H1 (cell line): ENCODE data around the gene TELO2. TPM values are rescaled to one million over a fixed set of nuclear protein-coding genes. Genes with fewer than 3 reads are reported as not detected.

ENCODE experiments used
- CTCF ChIA-PET: fragments of 300-600 bp; sonication (Branson Sonifier 250); formaldehyde crosslinking; loops from one replicate; lab custom pipeline; 2021; ENCODE audit not compliant: partially characterized antibody; lab: Charles Lee
- POLR2A ChIA-PET: fragments of 300-600 bp; sonication (Branson Sonifier 250); formaldehyde crosslinking; loops from one replicate; lab custom pipeline; 2021; ENCODE audit warnings: inconsistent platforms; ENCODE audit not compliant: partially characterized antibody; lab: Charles Lee
- DNase-seq, 2 experiments: peaks; one replicate each; pipeline versions ENCODE4 v3.0.0 to v3.0.0-alpha.2; 2010 to 2022; ENCODE audit warnings: low spot score in 2 of 2, low read depth in 1 of 2, mixed read lengths in 1 of 2
- FAIRE-seq: peaks from 2 replicates; lab custom pipeline; 2011; peaks lifted over from hg19 to GRCh38; lab: Jason Lieb, UNC
- H2AFZ ChIP-seq: 2 replicates; pipeline ENCODE4 v1.8.1; 2012; ENCODE audit warnings: low read length, inconsistent platforms
- H2AK5ac ChIP-seq: 2 replicates; pipeline ENCODE4 v1.6.1; 2013; ENCODE audit warnings: low read depth, low read length
- H2BK120ac ChIP-seq: replicated peaks from 2 replicates; pipeline ENCODE3; 2013; ENCODE audit warnings: low read depth, low read length, inconsistent platforms
- H2BK12ac ChIP-seq: 2 replicates; pipeline ENCODE4 v1.6.1; 2013; ENCODE audit warnings: low read depth, low read length
- H2BK15ac ChIP-seq: 2 replicates; pipeline ENCODE4 v1.6.1; 2013; ENCODE audit warnings: low read length
- H2BK20ac ChIP-seq: 2 replicates; pipeline ENCODE4 v1.6.1; 2013; ENCODE audit warnings: low read length
- H2BK5ac ChIP-seq: 2 replicates; pipeline ENCODE4 v1.6.1; 2013; ENCODE audit warnings: low read depth, low read length
- H3K14ac ChIP-seq: 2 replicates; pipeline ENCODE4 v1.6.1; 2013; ENCODE audit warnings: inconsistent platforms; ENCODE audit not compliant: insufficient read length
- H3K18ac ChIP-seq: 2 replicates; pipeline ENCODE4 v1.6.1; 2013; ENCODE audit warnings: low read length; ENCODE audit errors: extremely low read depth
- H3K23ac ChIP-seq: 2 replicates; pipeline ENCODE4 v1.6.1; 2013; ENCODE audit warnings: inconsistent platforms; ENCODE audit not compliant: insufficient read length
- H3K23me2 ChIP-seq: 2 replicates; pipeline ENCODE4 v1.6.1; 2013; ENCODE audit warnings: low read depth, low read length
- H3K27ac ChIP-seq: 2 replicates; pipeline ENCODE4 v1.6.1; 2011; ENCODE audit warnings: low read depth, low read length, inconsistent platforms
- H3K27me3 ChIP-seq, 4 experiments: replicated peaks in 1 of 4; 1 replicate in 1 of 4; 2 replicates in 3 of 4; pipeline versions ENCODE4 v1.6.1 to v1.8.1; 2011 to 2013; ENCODE audit warnings: low read length in 3 of 4, mild to moderate bottlenecking in 3 of 4, inconsistent platforms in 2 of 4, mixed read lengths in 2 of 4, moderate library complexity in 1 of 4; ENCODE audit not compliant: control insufficient read depth in 3 of 4, insufficient read depth in 3 of 4; ENCODE audit errors: extremely low read depth in 1 of 4
- H3K36me3 ChIP-seq, 4 experiments: 2 replicates each; pipeline versions ENCODE4 v1.6.1 to v1.8.1; 2011 to 2013; ENCODE audit warnings: mild to moderate bottlenecking in 4 of 4, low read length in 3 of 4, moderate library complexity in 2 of 4, control low read depth in 1 of 4, inconsistent platforms in 1 of 4; ENCODE audit not compliant: insufficient read depth in 4 of 4, control insufficient read depth in 2 of 4
- H3K4ac ChIP-seq: replicated peaks from 2 replicates; pipeline ENCODE3; 2013; ENCODE audit warnings: low read length, low read depth, mixed read lengths, inconsistent platforms; ENCODE audit not compliant: insufficient read length
- H3K4me1 ChIP-seq, 4 experiments: replicated peaks in 1 of 4; 1 replicate in 1 of 4; 2 replicates in 3 of 4; pipeline versions ENCODE4 v1.6.1 to v1.8.1; 2011 to 2013; ENCODE audit warnings: low read length in 3 of 4, inconsistent platforms in 2 of 4, mixed read lengths in 1 of 4; ENCODE audit not compliant: insufficient read depth in 4 of 4, control insufficient read depth in 3 of 4
- H3K4me2 ChIP-seq, 2 experiments: 2 replicates each; pipeline versions ENCODE4 v1.6.1 to v1.8.1; 2011 to 2013; ENCODE audit warnings: low read depth in 2 of 2, low read length in 2 of 2, control low read depth in 1 of 2, inconsistent platforms in 1 of 2, mild to moderate bottlenecking in 1 of 2; ENCODE audit not compliant: insufficient read depth in 1 of 2
- H3K4me3 ChIP-seq, 4 experiments: fragments of 200-600, 300-600 bp in 1 of 4; sonication (generic), shearing (Covaris generic), sonication (Bioruptor Twin) in 1 of 4; 2 replicates each; pipeline versions ENCODE4 v1.5.1 to v1.8.1; 2011 to 2016; ENCODE audit warnings: low read length in 4 of 4, low read depth in 3 of 4, control low read depth in 2 of 4, inconsistent platforms in 2 of 4, mild to moderate bottlenecking in 2 of 4, mixed read lengths in 1 of 4, moderate library complexity in 1 of 4; ENCODE audit not compliant: insufficient read depth in 2 of 4; ENCODE audit errors: extremely low read depth in 1 of 4
- H3K56ac ChIP-seq: replicated peaks from 2 replicates; pipeline ENCODE3; 2013; ENCODE audit warnings: low read depth, mild to moderate bottlenecking, mixed read lengths, low read length, inconsistent platforms; ENCODE audit not compliant: insufficient read length
- H3K79me1 ChIP-seq: 2 replicates; pipeline ENCODE4 v1.6.1; 2013; ENCODE audit warnings: low read depth, low read length, control low read depth
- H3K79me2 ChIP-seq, 2 experiments: 2 replicates each; pipeline versions ENCODE4 v1.6.1 to v1.8.1; 2012 to 2013; ENCODE audit warnings: low read length in 2 of 2, mild to moderate bottlenecking in 2 of 2, inconsistent platforms in 1 of 2; ENCODE audit not compliant: insufficient read depth in 2 of 2, control insufficient read depth in 1 of 2
- H3K9ac ChIP-seq, 4 experiments: replicated peaks in 1 of 4; 1 replicate in 1 of 4; 2 replicates in 3 of 4; pipeline versions ENCODE4 v1.6.1 to v1.8.1; 2011 to 2013; ENCODE audit warnings: low read depth in 3 of 4, low read length in 3 of 4, control low read depth in 2 of 4, mild to moderate bottlenecking in 2 of 4, moderate library complexity in 2 of 4, inconsistent platforms in 1 of 4; ENCODE audit errors: extremely low read depth in 1 of 4
- H3K9me3 ChIP-seq, 2 experiments: 2 replicates each; pipeline versions ENCODE4 v1.6.1 to v1.8.1; 2012 to 2013; ENCODE audit warnings: mild to moderate bottlenecking in 2 of 2, moderate library complexity in 2 of 2, control low read depth in 1 of 2, inconsistent platforms in 1 of 2, low read depth in 1 of 2, low read length in 1 of 2, mixed read lengths in 1 of 2; ENCODE audit not compliant: insufficient read depth in 2 of 2
- H4K20me1 ChIP-seq, 2 experiments: replicated peaks in 1 of 2; 2 replicates each; pipeline versions ENCODE3 to v1.8.1; 2011 to 2013; ENCODE audit warnings: inconsistent platforms in 2 of 2, low read length in 2 of 2, mild to moderate bottlenecking in 1 of 2; ENCODE audit not compliant: insufficient read depth in 2 of 2, control insufficient read depth in 1 of 2
- H4K5ac ChIP-seq: 2 replicates; pipeline ENCODE4 v1.6.1; 2013; ENCODE audit warnings: low read length, low read depth, mixed read lengths, inconsistent platforms; ENCODE audit not compliant: insufficient read length
- H4K8ac ChIP-seq: 2 replicates; pipeline ENCODE4 v1.8.0; 2013; ENCODE audit warnings: mild to moderate bottlenecking, moderate library complexity, low read length, inconsistent platforms; ENCODE audit not compliant: insufficient read depth; ENCODE audit errors: extremely low read depth
- H4K91ac ChIP-seq: replicated peaks from 2 replicates; pipeline ENCODE3; 2013; ENCODE audit warnings: low read length, mixed read lengths, inconsistent platforms; ENCODE audit not compliant: insufficient read length
- ASH2L ChIP-seq: fragments of 200-600, 300-600 bp; sonication (generic); IDR thresholded peaks from one replicate; pipeline ENCODE4 v1.7.1; 2017; ENCODE audit warnings: low read length
- ATF2 ChIP-seq: IDR thresholded peaks from 2 replicates; pipeline ENCODE4 v1.6.1; 2012; ENCODE audit warnings: low read length, inconsistent platforms
- GABPA ChIP-seq: IDR thresholded peaks from 2 replicates; pipeline ENCODE4 v1.6.1; 2011; ENCODE audit warnings: mild to moderate bottlenecking, low read length, moderate library complexity, borderline replicate concordance; ENCODE audit not compliant: insufficient read depth
- GTF2F1 ChIP-seq: IDR thresholded peaks from 2 replicates; pipeline ENCODE4 v1.6.1; 2012; ENCODE audit warnings: low read depth, low read length, improper control_type of control experiment, borderline replicate concordance
- POLR2AphosphoS5 ChIP-seq: IDR thresholded peaks from 2 replicates; pipeline ENCODE4 v1.6.1; 2011; ENCODE audit warnings: low read depth, low read length
- RNF2 ChIP-seq: fragments of 200-900, 300-1000 bp; sonication (generic); IDR thresholded peaks from 2 replicates; pipeline ENCODE4 v1.7.1; 2016; ENCODE audit warnings: borderline replicate concordance, low read depth, mild to moderate bottlenecking, antibody characterized with exemption, low read length; ENCODE audit not compliant: poor library complexity, severe bottlenecking; ENCODE audit errors: missing control alignments
- USF2 ChIP-seq: IDR thresholded peaks from 2 replicates; pipeline ENCODE4 v1.6.1; 2011; ENCODE audit warnings: low read length, improper control_type of control experiment
- YY1 ChIP-seq: IDR thresholded peaks from 2 replicates; pipeline ENCODE4 v1.6.1; 2011; ENCODE audit warnings: low read depth, mild to moderate bottlenecking, low read length
- WGBS, 2 experiments: shearing (Covaris generic) in 1 of 2; methylation state at CpG; one replicate each; pipeline versions ENCODE4 v1.1.6 to v1.1.7; 2013 to 2015; ENCODE audit warnings: low lambda C conversion rate in 2 of 2, mixed read lengths in 2 of 2, inconsistent platforms in 1 of 2, low coverage in 1 of 2, missing lambda C conversion rate in 1 of 2; ENCODE audit not compliant: insufficient replicate concordance in 2 of 2, insufficient coverage in 1 of 2, insufficient read length in 1 of 2; ENCODE audit errors: extremely low coverage in 1 of 2, missing lambda C conversion rate in 1 of 2; 5-methylcytosine and 5-hydroxymethylcytosine counted together
- polyA plus RNA-seq, 7 experiments: library from polyadenylated mRNA; depleted of rRNA in 3 of 7; stranded (reverse) in 5 of 7; unstranded in 2 of 7; fragments of >200 nt in 5 of 7; fragments of 200-250 nt in 2 of 7; gene quantifications; 1 replicate in 5 of 7; 2 replicates in 1 of 7; 4 replicates in 1 of 7; pipeline versions ENCODE4 v1.2.1 to v1.2.3, GENCODE V29; 2011 to 2013; ENCODE audit warnings: missing spikeins in 2 of 7, mixed read lengths in 2 of 7
- total RNA-seq: library from RNA; stranded (reverse); fragmentation: NEBNext Ultra II Directional; extraction: Animal tissue kit (Norgen Biotek cat#: 25700); gene quantifications from 2 replicates; pipeline ENCODE4 v1.2.1, GENCODE V29; 2021

TELO2 gene
- total and polyA plus RNA-seq, 2 of the 8 experiments (the other 6 are each of a cell fraction or from before 2014, with no cell fraction given): 39.3 to 64.8 TPM

- H3K27me3 ChIP-seq: no peaks in the 10 kb centered on the region
- no peak overlapping the region for H3K4me2 ChIP-seq
- peaks cover 0 to 30% (median 6%) of the 10 kb centered on the region in 4 experiments; a peak in 6 of 8 replicates for H3K36me3 ChIP-seq
- no peak overlapping the region for H3K56ac ChIP-seq
- H3K14ac ChIP-seq: no peak overlapping the region
- H3K9ac ChIP-seq: no peak overlapping the region
- DNase-seq: no peak
- no peak overlapping the region for H2AFZ ChIP-seq
- FAIRE-seq: no peak
- no peak overlapping the region for H4K5ac ChIP-seq
- WGBS, 2 experiments: 95% methylated on average over 29 of the region's 30 CpGs; no CpG with 5 or more reads in 1 of the 2 experiments
- H2BK120ac ChIP-seq: no peak overlapping the region
- ChIA-PET CTCF (no interaction called here), POLR2A (interaction anchor here (1.1 to 2.2 kb wide), 3 partner anchors 9 to 67 kb away, joined by 3 to 6 read pairs (median 3); no protein-coding TSS in a partner anchor)
- no peaks in the 10 kb centered on the region for H3K23me2 ChIP-seq
- H3K79me1 ChIP-seq: no peaks in the 10 kb centered on the region; the same call in none of the 2 replicates
- no peak overlapping the region for H3K4ac ChIP-seq
- no peak overlapping the region for H3K4me3 ChIP-seq
- H3K9me3 ChIP-seq: no peaks in the 10 kb centered on the region
- peaks cover 0 to 8% of the 10 kb centered on the region in 2 experiments for H4K20me1 ChIP-seq
- H2AK5ac ChIP-seq: no peak overlapping the region
- H2BK20ac ChIP-seq: no peak overlapping the region
- no peak overlapping the region for H4K8ac ChIP-seq
- H2BK5ac ChIP-seq: no peak overlapping the region
- H3K23ac ChIP-seq: no peak overlapping the region
- H3K27ac ChIP-seq: no peak overlapping the region
- H3K4me1 ChIP-seq: no peaks in the 10 kb centered on the region
- H3K79me2 ChIP-seq: peaks cover 0 to 3% of the 10 kb centered on the region in 2 experiments; a peak in 1 of 4 replicates
- no peak overlapping the region for H4K91ac ChIP-seq
- no peak overlapping the region for H3K18ac ChIP-seq
- H2BK12ac ChIP-seq: no peak overlapping the region
- no peak overlapping the region for H2BK15ac ChIP-seq
- no peak for TF ChIP-seq USF2
- TF ChIP-seq GABPA: no peak
- no peak for TF ChIP-seq POLR2AphosphoS5
- TF ChIP-seq GTF2F1: no peak
- TF ChIP-seq ASH2L: no peak
- TF ChIP-seq YY1: no peak
- no peak for TF ChIP-seq RNF2
- no peak for TF ChIP-seq ATF2
Measured at GRCh38 chr16:1460602-1461138, 32.5 kb upstream of the TELO2 start.
